ENCODE data around the gene TNFSF13. TPM values are rescaled to one million over a fixed set of nuclear protein-coding genes. Genes with fewer than 3 reads are reported as not detected.

TNFSF13 gene
- total RNA-seq, 1 experiment from 2014 or later = 6.3 TPM

- no peak for TF ChIP-seq CTCF (IDR thresholded peaks at IDR 0.05; ENCODE audit: unreplicated experiment)
- no peak overlapping the region for H3K4me3 Mint-ChIP-seq (ENCODE audit: unreplicated experiment)
- BruUV-seq (replicated peaks) = no TSS peak
- intact Hi-C loops (cut with micrococcal nuclease) = loop anchor here (2.0 to 10.0 kb wide), 2 partner anchors 73 to 169 kb away; partner anchors contain the start of genes TP53 and WRAP53
- DNase-seq (ENCODE audit: unreplicated experiment) = no peak
- H3K36me3 Mint-ChIP-seq (ENCODE audit: insufficient read depth, unreplicated experiment) = peaks cover 40% of the 10 kb centered on the region
- no peak overlapping the region for H3K27ac Mint-ChIP-seq (ENCODE audit: low read depth, unreplicated experiment)
- H3K4me1 Mint-ChIP-seq (ENCODE audit: insufficient read depth, unreplicated experiment) = no peaks in the 10 kb centered on the region
- CTCF ChIA-PET = interaction anchor here (0.5 to 4.7 kb wide), 15 partner anchors 11 to 201 kb away, joined by 3 to 123 read pairs (median 4); partner anchors contain the start of genes SENP3, TMEM102, TNFSF12 and TNFSF13
- no peaks in the 10 kb centered on the region for H3K9me3 Mint-ChIP-seq (ENCODE audit: unreplicated experiment)
- H3K27me3 Mint-ChIP-seq (ENCODE audit: insufficient read depth, unreplicated experiment) = no peaks in the 10 kb centered on the region
- POLR2A ChIA-PET = interaction anchor here (0.6 to 7.6 kb wide), 6 partner anchors 31 to 172 kb away, joined by 3 to 65 read pairs (median 10); partner anchors contain the start of genes POLR2A, SENP3, TNFSF13 and TP53
These were observed 42.5 kb upstream of the TNFSF13 start for GRCh38 chr17:7515911-7516610.

GRCh38 chr17:7523033-7523432 is 35.5 kb upstream of the TNFSF13 start:
- intact Hi-C loops (cut with micrococcal nuclease) = no loop called here

GRCh38 chr17:7528842-7529241 is 29.7 kb upstream of the TNFSF13 start:
- no peaks in the 10 kb centered on the region for H3K27me3 Mint-ChIP-seq (ENCODE audit: insufficient read depth, unreplicated experiment)
- no peak overlapping the region for H3K27ac Mint-ChIP-seq (ENCODE audit: low read depth, unreplicated experiment)
- TF ChIP-seq CTCF (IDR thresholded peaks at IDR 0.05; ENCODE audit: unreplicated experiment) = no peak
- intact Hi-C loops (cut with micrococcal nuclease) = no loop called here
- no peaks in the 10 kb centered on the region for H3K36me3 Mint-ChIP-seq (ENCODE audit: insufficient read depth, unreplicated experiment)
- no peak overlapping the region for H3K4me3 Mint-ChIP-seq (ENCODE audit: unreplicated experiment)
- peaks cover 8% of the 10 kb centered on the region for H3K9me3 Mint-ChIP-seq (ENCODE audit: unreplicated experiment)
- BruUV-seq (replicated peaks) = no TSS peak
- CTCF ChIA-PET = no interaction called here
- POLR2A ChIA-PET = no interaction called here
- no peak for DNase-seq (ENCODE audit: unreplicated experiment)
- H3K4me1 Mint-ChIP-seq (ENCODE audit: insufficient read depth, unreplicated experiment) = no peaks in the 10 kb centered on the region

More at GRCh38 chr17:7523033-7523432, 35.5 kb upstream of the TNFSF13 start:
- CTCF ChIA-PET = no interaction called here
- no peak for DNase-seq (ENCODE audit: unreplicated experiment)
- H3K4me3 Mint-ChIP-seq (ENCODE audit: unreplicated experiment) = no peak overlapping the region
- peaks cover 4% of the 10 kb centered on the region for H3K36me3 Mint-ChIP-seq (ENCODE audit: insufficient read depth, unreplicated experiment)
- no peaks in the 10 kb centered on the region for H3K4me1 Mint-ChIP-seq (ENCODE audit: insufficient read depth, unreplicated experiment)
- H3K9me3 Mint-ChIP-seq (ENCODE audit: unreplicated experiment) = no peaks in the 10 kb centered on the region
- POLR2A ChIA-PET = interaction anchor here (1.1 kb wide), 1 partner anchor 9 kb away, joined by 3 read pairs; no protein-coding TSS in a partner anchor
- H3K27me3 Mint-ChIP-seq (ENCODE audit: insufficient read depth, unreplicated experiment) = no peaks in the 10 kb centered on the region
- TF ChIP-seq CTCF (IDR thresholded peaks at IDR 0.05; ENCODE audit: unreplicated experiment) = no peak
- BruUV-seq (replicated peaks) = no TSS peak
- no peak overlapping the region for H3K27ac Mint-ChIP-seq (ENCODE audit: low read depth, unreplicated experiment)

- Mint-ChIP-seq H3K4me1 (ENCODE audit: insufficient read depth, unreplicated experiment) (no peaks in the 10 kb centered on the region), H3K9me3 (ENCODE audit: unreplicated experiment) (peaks cover 8% of the 10 kb centered on the region), H3K27ac (ENCODE audit: low read depth, unreplicated experiment) (no peak overlapping the region), H3K4me3 (ENCODE audit: unreplicated experiment) (no peak overlapping the region), H3K36me3 (ENCODE audit: insufficient read depth, unreplicated experiment) (no peaks in the 10 kb centered on the region), H3K27me3 (ENCODE audit: insufficient read depth, unreplicated experiment) (no peaks in the 10 kb centered on the region)
- ChIA-PET POLR2A (interaction anchor here (0.7 to 1.5 kb wide), 3 partner anchors 8 to 46 kb away, joined by 3 to 5 read pairs (median 4); no protein-coding TSS in a partner anchor), CTCF (interaction anchor here (0.8 to 1.0 kb wide), 3 partner anchors 16 to 150 kb away, joined by 3 to 4 read pairs (median 3); no protein-coding TSS in a partner anchor)
- no peak for DNase-seq (ENCODE audit: unreplicated experiment)
- BruUV-seq (replicated peaks) = no TSS peak
- intact Hi-C loops (cut with micrococcal nuclease) = no loop called here
- no peak for TF ChIP-seq CTCF (IDR thresholded peaks at IDR 0.05; ENCODE audit: unreplicated experiment)
These were observed 28.3 kb upstream of the TNFSF13 start for GRCh38 chr17:7530023-7530900.

All from MCF 10A (cell line).